DOHH2 (cell line): ENCODE data around the gene USH1G.

Source experiments
- H3F3A ChIP-seq: fragments of 200-600 bp; sonication (generic), shearing (Covaris generic); 2 replicates; pipeline ENCODE4 v1.6.0; 2016; ENCODE audit warnings: antibody characterized with exemption, mild to moderate bottlenecking; ENCODE audit not compliant: control insufficient read depth, insufficient read depth
- H3K27ac ChIP-seq: fragments of 200-600 bp; sonication (generic); 2 replicates; pipeline ENCODE4 v1.5.1; 2014; ENCODE audit warnings: low read depth, mild to moderate bottlenecking, low read length, moderate library complexity
- H3K27me3 ChIP-seq: fragments of 200-600 bp; sonication (generic); 2 replicates; pipeline ENCODE4 v1.6.1; 2014; ENCODE audit warnings: mild to moderate bottlenecking, low read length, mixed read lengths; ENCODE audit not compliant: control insufficient read depth
- H3K36me3 ChIP-seq: fragments of 200-600 bp; sonication (generic); 2 replicates; pipeline ENCODE4 v1.6.1; 2014; ENCODE audit warnings: mild to moderate bottlenecking, low read length, moderate library complexity, mixed read lengths; ENCODE audit not compliant: control insufficient read depth
- H3K4me1 ChIP-seq: fragments of 200-600 bp; sonication (generic); 2 replicates; pipeline ENCODE4 v1.6.1; 2014; ENCODE audit warnings: mild to moderate bottlenecking, low read length, mixed read lengths; ENCODE audit not compliant: control insufficient read depth
- H3K4me2 ChIP-seq: fragments of 200-600 bp; sonication (generic); 2 replicates; pipeline ENCODE4 v1.6.0; 2014; ENCODE audit warnings: mild to moderate bottlenecking, low read length, moderate library complexity
- H3K4me3 ChIP-seq: fragments of 200-600 bp; sonication (generic); 2 replicates; pipeline ENCODE4 v1.5.1; 2014; ENCODE audit warnings: mild to moderate bottlenecking, low read length, mixed read lengths
- H3K79me2 ChIP-seq: fragments of 200-600 bp; sonication (generic); 2 replicates; pipeline ENCODE4 v1.6.1; 2014; ENCODE audit warnings: mild to moderate bottlenecking, low read length, mixed read lengths; ENCODE audit not compliant: control insufficient read depth
- H3K9me2 ChIP-seq: fragments of 200-600 bp; sonication (generic); replicated peaks from 2 replicates; pipeline ENCODE4 v1.6.1; 2014; ENCODE audit warnings: mild to moderate bottlenecking, low read length, mixed read lengths; ENCODE audit not compliant: control insufficient read depth
- H3K9me3 ChIP-seq: fragments of 200-600 bp; sonication (generic); 2 replicates; pipeline ENCODE4 v1.6.1; 2014; ENCODE audit warnings: antibody characterized with exemption, low read length, mixed read lengths; ENCODE audit not compliant: control insufficient read depth, insufficient read depth
- H4K20me1 ChIP-seq: fragments of 200-600 bp; sonication (generic); 2 replicates; pipeline ENCODE4 v1.6.0; 2014; ENCODE audit warnings: low read depth, mild to moderate bottlenecking, antibody characterized with exemption, low read length, moderate library complexity; ENCODE audit not compliant: control insufficient read depth, insufficient read depth
- CTCF ChIP-seq: fragments of 200-600 bp; sonication (generic); IDR thresholded peaks from one replicate; pipeline ENCODE4 v1.5.1; 2014; ENCODE audit warnings: antibody characterized with exemption, mild to moderate bottlenecking, low read depth, low read length; ENCODE audit not compliant: poor library complexity, severe bottlenecking
- EZH2phosphoT487 ChIP-seq: fragments of 200-600 bp; sonication (generic); IDR thresholded peaks from 2 replicates; pipeline ENCODE4 v1.6.1; 2017; ENCODE audit warnings: borderline replicate concordance, mild to moderate bottlenecking, antibody characterized with exemption, low read length, moderate library complexity, mixed read lengths

USH1G gene

GRCh38 chr17:74941128-74941725 is 18.2 kb upstream of the USH1G start:
- TF ChIP-seq CTCF, result no peak
- TF ChIP-seq EZH2phosphoT487, result no peak
- Histone ChIP-seq H4K20me1 (no peaks in the 10 kb centered on the region), H3K4me1 (no peaks in the 10 kb centered on the region)

GRCh38 chr17:74939534-74939933 is 16.5 kb upstream of the USH1G start:
- Histone ChIP-seq H3K4me3 (no peak overlapping the region), H3K79me2 (no peaks in the 10 kb centered on the region), H3F3A (no peaks in the 10 kb centered on the region), H3K36me3 (no peaks in the 10 kb centered on the region), H3K4me2 (no peak overlapping the region), H3K27ac (no peak overlapping the region), H3K4me1 (no peaks in the 10 kb centered on the region), H4K20me1 (no peaks in the 10 kb centered on the region), H3K27me3 (peaks cover 22% of the 10 kb centered on the region), H3K9me2 (no peaks in the 10 kb centered on the region), H3K9me3 (no peaks in the 10 kb centered on the region)
- TF ChIP-seq EZH2phosphoT487, result no peak
- TF ChIP-seq CTCF, result no peak

More at GRCh38 chr17:74941128-74941725, 18.2 kb upstream of the USH1G start:
- no peaks in the 10 kb centered on the region for H3F3A ChIP-seq
- H3K27ac ChIP-seq, result no peak overlapping the region
- H3K36me3 ChIP-seq, result no peaks in the 10 kb centered on the region
- no peaks in the 10 kb centered on the region for H3K9me2 ChIP-seq
- H3K27me3 ChIP-seq, result peaks cover 21% of the 10 kb centered on the region
- H3K4me2 ChIP-seq, result no peak overlapping the region
- H3K79me2 ChIP-seq, result no peaks in the 10 kb centered on the region
- no peak overlapping the region for H3K4me3 ChIP-seq
- no peaks in the 10 kb centered on the region for H3K9me3 ChIP-seq

- Histone ChIP-seq H3K9me3 (no peaks in the 10 kb centered on the region), H3K4me2 (no peak overlapping the region), H4K20me1 (no peaks in the 10 kb centered on the region), H3K9me2 (no peaks in the 10 kb centered on the region), H3K4me3 (no peak overlapping the region), H3F3A (no peaks in the 10 kb centered on the region), H3K4me1 (no peaks in the 10 kb centered on the region), H3K36me3 (no peaks in the 10 kb centered on the region), H3K79me2 (no peaks in the 10 kb centered on the region), H3K27me3 (peaks cover 31% of the 10 kb centered on the region), H3K27ac (no peak overlapping the region)
- TF ChIP-seq EZH2phosphoT487 (no peak), CTCF (no peak)
Measured at GRCh38 chr17:74938194-74938950, 15.3 kb upstream of the USH1G start.
